Esophagus squamous epithelium (tissue), 5 donors: ENCODE measurements around the gene SHF. TPM values are rescaled to one million over a fixed set of nuclear protein-coding genes. Genes with fewer than 3 reads are reported as not detected.

Experiments used
- DNase-seq: peaks from one replicate; lab custom pipeline; 2025; lab: John Stamatoyannopoulos, UW
- H3K27ac ChIP-seq, 4 donors: fragments of 200-600 bp; sonication (generic); one replicate each; pipeline ENCODE4 v1.5.1; 2016 to 2019; ENCODE audit warnings: mild to moderate bottlenecking in 1 of 4
- H3K27me3 ChIP-seq, 4 donors: fragments of 200-600 bp; sonication (generic); 1 replicate in 3 of 4; 2 replicates in 1 of 4; pipeline versions ENCODE4 v1.5.1 to v1.6.0; 2017 to 2021; ENCODE audit warnings: antibody characterized with exemption in 1 of 4
- H3K36me3 ChIP-seq, 3 donors: fragments of 200-600 bp; sonication (generic); one replicate each; pipeline ENCODE4 v1.5.1; 2016 to 2019
- H3K4me1 ChIP-seq, 3 donors: fragments of 200-600 bp; sonication (generic); one replicate each; pipeline ENCODE4 v1.5.1; 2017 to 2019
- H3K4me3 ChIP-seq, 4 donors: fragments of 200-600 bp; sonication (generic); 1 replicate in 3 of 4; 2 replicates in 1 of 4; pipeline ENCODE4 v1.5.1; 2016 to 2019; ENCODE audit warnings: mild to moderate bottlenecking in 2 of 4, moderate library complexity in 1 of 4
- H3K9me3 ChIP-seq, 3 donors: fragments of 200-600 bp; sonication (generic); one replicate each; pipeline ENCODE4 v1.5.1; 2016 to 2019
- POLR2A ChIP-seq, 4 donors: fragments of 450-650 bp; IDR thresholded peaks; one replicate each; pipeline ENCODE4 v1.6.1; 2017; ENCODE audit warnings: antibody characterized with exemption in 4 of 4, mild to moderate bottlenecking in 4 of 4, moderate library complexity in 3 of 4
- WGBS, 2 donors: methylation state at CpG; one replicate each; pipeline ENCODE4 v1.1.5; 2018; 5-methylcytosine and 5-hydroxymethylcytosine counted together
- intact Hi-C: fragments of 100-400 bp; cut with DNase I; formaldehyde crosslinking; loops from one replicate; pipeline ENCODE4 v1.15.0; 2022
- total RNA-seq, 4 donors: library from RNA; depleted of rRNA; stranded (reverse); fragments of >200 nt; gene quantifications; one replicate each; pipeline ENCODE4 v1.1.0, GENCODE V29; 2016
- TF ChIP-seq, protein P1 (sequence below), 6 experiments: fragments of 450-650 bp in 4 of 6; fragments of 200-600 bp in 2 of 6; sonication (generic) in 2 of 6; IDR thresholded peaks; one replicate each; pipeline ENCODE4 v1.5.1; 2016 to 2019; ENCODE audit warnings: antibody characterized with exemption in 6 of 6, mild to moderate bottlenecking in 4 of 6, moderate library complexity in 4 of 6
- donor health status: DM: yes; HTN: yes; CAD: no.

The SHF gene
- total RNA-seq, 4 donors from 2014 or later, result 1.9 to 12.0 (median 5.7) TPM

DNA sequence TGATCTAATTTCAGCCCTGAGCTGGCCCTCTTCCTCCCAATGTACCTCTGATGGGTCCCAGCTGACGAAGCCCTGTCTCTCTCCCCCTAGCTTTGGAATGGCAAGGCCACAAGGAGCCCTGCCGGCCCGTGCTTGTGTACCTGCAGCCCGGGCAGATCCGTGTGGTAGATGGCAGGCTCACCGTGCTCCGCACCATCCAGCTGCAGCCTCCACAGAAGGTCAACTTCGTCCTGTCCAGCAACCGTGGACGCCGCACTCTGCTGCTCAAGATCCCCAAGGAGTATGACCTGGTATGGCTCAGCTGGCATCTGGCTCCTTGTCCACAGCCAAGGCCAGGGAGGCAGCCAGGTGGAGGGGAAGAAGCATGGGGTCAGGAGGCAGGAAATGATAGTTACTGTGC lies 43.8 kb downstream of the SHF start:
- intact Hi-C loops, result no loop called here
- Histone ChIP-seq H3K4me3 (no peak overlapping the region), H3K27ac (no peak overlapping the region), H3K27me3 (peaks cover 0 to 19% (median 0%) of the 10 kb centered on the region in 4 donors), H3K9me3 (no peaks in the 10 kb centered on the region), H3K36me3 (peaks cover 0 to 92% (median 5%) of the 10 kb centered on the region in 3 donors), H3K4me1 (peaks cover 0 to 43% (median 10%) of the 10 kb centered on the region in 3 donors)
- DNase-seq, result no peak
- TF ChIP-seq, protein P1, sequence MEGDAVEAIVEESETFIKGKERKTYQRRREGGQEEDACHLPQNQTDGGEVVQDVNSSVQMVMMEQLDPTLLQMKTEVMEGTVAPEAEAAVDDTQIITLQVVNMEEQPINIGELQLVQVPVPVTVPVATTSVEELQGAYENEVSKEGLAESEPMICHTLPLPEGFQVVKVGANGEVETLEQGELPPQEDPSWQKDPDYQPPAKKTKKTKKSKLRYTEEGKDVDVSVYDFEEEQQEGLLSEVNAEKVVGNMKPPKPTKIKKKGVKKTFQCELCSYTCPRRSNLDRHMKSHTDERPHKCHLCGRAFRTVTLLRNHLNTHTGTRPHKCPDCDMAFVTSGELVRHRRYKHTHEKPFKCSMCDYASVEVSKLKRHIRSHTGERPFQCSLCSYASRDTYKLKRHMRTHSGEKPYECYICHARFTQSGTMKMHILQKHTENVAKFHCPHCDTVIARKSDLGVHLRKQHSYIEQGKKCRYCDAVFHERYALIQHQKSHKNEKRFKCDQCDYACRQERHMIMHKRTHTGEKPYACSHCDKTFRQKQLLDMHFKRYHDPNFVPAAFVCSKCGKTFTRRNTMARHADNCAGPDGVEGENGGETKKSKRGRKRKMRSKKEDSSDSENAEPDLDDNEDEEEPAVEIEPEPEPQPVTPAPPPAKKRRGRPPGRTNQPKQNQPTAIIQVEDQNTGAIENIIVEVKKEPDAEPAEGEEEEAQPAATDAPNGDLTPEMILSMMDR (IDR thresholded peaks at IDR 0.05), result no peak
- TF ChIP-seq POLR2A (IDR thresholded peaks at IDR 0.05), result no peak
- WGBS, 2 donors, result 89% methylated on average over 5 of the region's 11 CpGs; no CpG with 5 or more reads in 1 of the 2 donors

DNA sequence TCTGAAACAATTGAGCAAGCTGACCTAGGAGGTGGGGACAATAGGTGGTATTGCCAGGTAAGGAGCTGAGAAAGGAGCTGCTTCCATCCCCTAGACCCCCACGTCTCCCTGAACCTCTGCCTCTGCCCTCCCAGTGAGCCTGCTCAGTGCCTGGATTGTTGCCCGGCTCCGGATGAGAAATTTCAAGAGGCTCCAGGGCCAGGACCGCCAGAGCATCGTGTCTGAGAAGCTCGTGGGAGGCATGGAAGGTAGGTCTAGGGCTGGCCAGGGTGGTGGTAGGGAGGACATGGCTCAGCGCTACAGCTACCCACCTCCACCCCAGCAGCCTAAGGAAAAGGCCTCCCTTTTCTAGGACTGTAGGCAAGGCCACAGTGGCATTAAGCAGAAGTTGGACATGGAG lies 44.7 kb downstream of the SHF start:
- Histone ChIP-seq H3K4me3 (no peak overlapping the region), H3K27ac (no peak overlapping the region), H3K9me3 (no peaks in the 10 kb centered on the region), H3K4me1 (peaks cover 0 to 34% (median 3%) of the 10 kb centered on the region in 3 donors), H3K36me3 (peaks cover 0 to 95% (median 5%) of the 10 kb centered on the region in 3 donors), H3K27me3 (peaks cover 0 to 27% (median 0%) of the 10 kb centered on the region in 4 donors)
- 100% methylated on average over 1 of the region's 7 CpGs; no CpG with 5 or more reads in 1 of the 2 donors for WGBS, 2 donors
- intact Hi-C loops, result no loop called here
- TF ChIP-seq POLR2A (IDR thresholded peaks at IDR 0.05), result no peak
- TF ChIP-seq, protein P1 (IDR thresholded peaks at IDR 0.05), result no peak
- DNase-seq, result no peak

DNA sequence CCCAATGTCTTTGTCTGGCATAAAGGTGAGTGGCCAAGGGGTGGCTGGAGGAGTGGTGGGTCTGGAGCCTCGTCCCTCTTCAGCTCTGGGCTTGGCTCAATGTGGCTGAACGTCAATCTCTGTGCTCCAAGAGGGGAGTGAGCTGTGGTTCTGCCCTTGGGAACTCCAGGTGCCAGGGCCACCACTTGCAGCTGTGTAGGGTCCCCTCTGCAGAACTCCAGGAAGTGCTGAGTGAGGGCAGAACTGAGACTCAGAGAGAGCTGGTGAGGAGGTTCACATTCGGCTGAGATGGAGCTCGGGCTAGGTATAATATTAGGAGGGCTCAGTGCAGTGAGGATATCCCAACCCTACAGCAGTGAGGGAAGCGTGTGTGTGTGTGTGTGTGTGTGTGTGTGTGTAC lies 46.4 kb downstream of the SHF start:
- DNase-seq, result no peak
- H3K27me3 ChIP-seq, result peaks cover 0 to 38% (median 0%) of the 10 kb centered on the region in 4 donors
- no peak for TF ChIP-seq POLR2A (IDR thresholded peaks at IDR 0.05)
- TF ChIP-seq, protein P1 (IDR thresholded peaks at IDR 0.05), result no peak
- no peak overlapping the region for H3K27ac ChIP-seq
- intact Hi-C loops, result no loop called here
- peaks cover 0 to 18% (median 0%) of the 10 kb centered on the region in 3 donors for H3K4me1 ChIP-seq
- H3K9me3 ChIP-seq, result no peaks in the 10 kb centered on the region
- peaks cover 0 to 96% (median 5%) of the 10 kb centered on the region in 3 donors for H3K36me3 ChIP-seq
- no peak overlapping the region for H3K4me3 ChIP-seq
- 60 to 69% methylated on average over 1 to 2 of the region's 5 CpGs for WGBS, 2 donors

DNA sequence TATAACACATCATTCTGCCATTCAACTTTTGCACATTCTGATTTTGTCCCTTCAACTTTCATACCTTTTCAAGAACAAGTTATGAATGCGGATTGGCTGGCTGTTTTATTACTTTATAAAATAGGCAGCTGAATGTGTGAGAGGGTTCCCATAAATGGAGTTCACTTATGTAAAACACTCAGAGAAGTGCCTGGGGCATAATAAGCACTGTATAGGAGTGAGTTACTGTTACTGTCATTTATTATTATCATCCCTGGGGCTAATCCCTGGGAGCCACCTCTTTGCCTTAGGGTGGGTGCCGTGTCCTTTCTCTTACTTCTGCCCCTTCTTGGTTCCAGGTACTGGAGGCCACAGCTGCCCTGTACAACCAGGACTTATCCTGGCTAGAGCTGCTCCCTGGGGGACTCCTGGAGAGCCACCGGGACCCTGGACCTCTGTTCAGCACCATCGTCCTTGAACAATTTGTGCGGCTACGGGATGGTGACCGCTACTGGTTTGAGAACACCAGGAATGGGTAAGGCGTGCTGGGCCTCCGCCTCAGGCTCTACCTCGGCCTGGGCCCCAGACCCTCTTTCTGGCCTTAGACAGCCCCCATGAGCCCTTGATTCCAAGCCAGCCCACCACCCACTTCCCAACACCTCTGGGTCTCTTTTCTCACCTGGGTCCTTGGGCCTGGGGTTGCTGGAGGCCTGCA lies 47.1 kb downstream of the SHF start:
- Histone ChIP-seq H3K9me3 (no peaks in the 10 kb centered on the region), H3K4me1 (peaks cover 0 to 11% (median 0%) of the 10 kb centered on the region in 3 donors), H3K27ac (no peak overlapping the region), H3K27me3 (peaks cover 0 to 44% (median 0%) of the 10 kb centered on the region in 4 donors), H3K36me3 (peaks cover 0 to 99% (median 5%) of the 10 kb centered on the region in 3 donors), H3K4me3 (no peak overlapping the region)
- WGBS, 2 donors, result 89 to 91% methylated on average over 3 to 8 of the region's 10 CpGs
- DNase-seq, result no peak
- TF ChIP-seq POLR2A (IDR thresholded peaks at IDR 0.05), result no peak
- TF ChIP-seq, protein P1 (IDR thresholded peaks at IDR 0.05), result no peak
- intact Hi-C loops, result no loop called here

DNA sequence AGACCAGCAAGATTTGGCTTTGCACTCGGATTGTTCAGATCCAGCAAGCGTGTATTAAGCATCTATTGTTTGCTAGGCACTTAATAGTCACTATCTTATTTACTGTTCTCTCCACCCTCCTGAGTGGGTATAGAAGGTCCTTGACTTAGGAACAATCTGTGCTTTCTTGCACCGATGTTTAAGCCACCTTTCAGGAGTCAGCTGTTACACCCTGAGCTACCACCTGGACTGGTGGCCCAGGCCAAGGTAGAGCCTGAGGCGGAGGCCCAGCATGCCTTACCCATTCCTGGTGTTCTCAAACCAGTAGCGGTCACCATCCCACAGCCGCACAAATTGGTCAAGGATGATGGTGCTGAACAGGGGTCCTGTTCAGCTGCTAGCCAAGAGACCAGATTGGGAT lies 48.0 kb downstream of the SHF start:
- intact Hi-C loops, result no loop called here
- peaks cover 0 to 10% (median 5%) of the 10 kb centered on the region in 3 donors for H3K4me1 ChIP-seq
- no peak for DNase-seq
- no peak for TF ChIP-seq POLR2A (IDR thresholded peaks at IDR 0.05)
- TF ChIP-seq, protein P1 (IDR thresholded peaks at IDR 0.05), result no peak
- H3K9me3 ChIP-seq, result no peaks in the 10 kb centered on the region
- 80 to 85% methylated on average over 6 of the region's 6 CpGs for WGBS, 2 donors
- peaks cover 0 to 97% (median 10%) of the 10 kb centered on the region in 3 donors for H3K36me3 ChIP-seq
- no peak overlapping the region for H3K27ac ChIP-seq
- H3K4me3 ChIP-seq, result no peak overlapping the region
- H3K27me3 ChIP-seq, result peaks cover 0 to 51% (median 0%) of the 10 kb centered on the region in 4 donors
